Activated effector memory CD4-positive, alpha-beta T cell treated with Interleukin-2 at 50 U/mL for 16 hours (primary cell): ENCODE data around the gene MYRIP.

Experiments used
- DNase-seq: peaks from one replicate; pipeline ENCODE4 v3.0.0-alpha.2; 2020

The MYRIP gene

DNA sequence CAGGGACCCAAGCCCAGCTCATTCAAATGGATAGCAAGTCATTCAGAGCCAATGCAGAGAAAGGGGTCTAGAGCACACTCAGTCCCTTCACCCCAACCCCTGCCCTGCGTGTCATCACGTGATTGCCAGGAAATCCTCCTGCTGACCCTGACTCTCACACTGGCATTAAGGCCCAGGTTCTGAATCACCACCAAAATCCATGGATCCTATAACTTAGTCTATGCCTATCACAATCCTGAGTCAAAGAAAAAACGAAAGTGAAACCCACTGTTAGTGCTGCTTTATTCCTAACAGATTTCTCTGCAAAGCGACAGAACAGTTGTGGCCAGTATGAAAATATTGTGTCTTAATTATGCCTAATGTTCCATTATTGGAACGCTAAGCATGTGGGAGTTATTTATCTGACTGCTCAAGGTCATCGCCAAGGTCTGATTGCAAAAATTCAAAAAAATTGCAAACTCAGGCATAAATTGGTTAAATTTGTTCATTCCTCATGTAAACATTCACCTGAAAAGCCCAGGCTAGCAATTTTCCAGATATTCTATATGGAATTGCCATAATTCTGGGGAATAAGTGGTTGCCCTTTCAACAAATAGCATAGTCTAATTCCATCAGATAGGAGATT lies 391.4 kb downstream of the MYRIP start:
- DNase-seq: no peak

DNA sequence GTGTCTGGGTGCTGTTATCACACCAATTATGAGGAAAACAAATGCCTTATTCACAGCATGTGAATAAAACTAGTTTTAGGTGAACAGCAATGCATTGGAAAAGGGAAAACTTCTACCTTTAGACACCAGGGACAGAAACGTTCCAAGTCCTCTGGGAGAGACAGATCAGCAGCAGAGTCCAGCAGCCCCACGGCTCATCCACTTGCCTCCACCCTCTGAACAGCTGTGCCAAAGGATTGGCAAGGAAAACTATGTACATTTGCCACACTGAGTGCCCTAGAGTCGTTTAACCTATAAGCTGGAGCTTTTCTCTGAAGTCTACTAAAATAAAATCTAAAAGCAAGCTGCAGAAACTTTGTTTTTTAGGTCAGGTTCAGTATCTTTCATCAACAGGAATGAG lies 392.4 kb downstream of the MYRIP start:
- no peak for DNase-seq

DNA sequence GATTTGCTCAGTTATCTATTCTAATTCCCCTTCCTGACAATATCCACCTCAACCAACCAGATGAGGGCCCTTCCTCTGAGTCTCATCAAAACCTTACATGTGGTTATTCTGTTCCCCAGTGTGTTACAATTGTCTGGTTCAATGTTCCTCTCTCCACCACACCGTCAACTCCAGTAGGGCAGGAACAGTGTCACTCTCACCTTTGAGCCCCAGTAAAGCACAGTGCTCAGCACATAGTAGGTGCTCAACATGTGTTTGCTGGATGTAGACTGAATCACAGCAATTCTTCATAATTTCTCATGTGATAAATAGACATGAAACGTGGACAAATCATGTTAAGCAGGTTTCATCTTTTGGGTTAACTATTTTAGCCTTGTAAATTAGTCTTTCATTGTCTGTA lies 397.1 kb downstream of the MYRIP start:
- no peak for DNase-seq

DNA sequence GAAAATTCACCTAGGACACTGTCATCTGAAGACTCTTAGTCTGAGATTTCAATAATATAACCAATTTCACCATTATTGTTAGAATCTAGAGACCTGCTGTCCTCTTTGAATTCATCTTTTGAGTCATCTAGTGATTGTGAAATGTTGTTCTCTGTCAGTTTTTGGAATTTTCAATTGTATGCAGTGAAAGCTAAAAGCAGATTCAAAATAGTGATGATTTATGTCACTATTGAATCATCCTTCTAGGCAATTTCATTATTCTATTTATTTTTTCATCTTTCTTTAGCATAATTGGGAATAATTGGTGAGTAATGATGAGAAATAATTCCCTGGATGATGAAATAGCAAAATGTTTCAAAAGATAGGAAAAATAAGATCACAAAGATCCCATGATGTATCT lies 398.4 kb downstream of the MYRIP start:
- DNase-seq: no peak

DNA sequence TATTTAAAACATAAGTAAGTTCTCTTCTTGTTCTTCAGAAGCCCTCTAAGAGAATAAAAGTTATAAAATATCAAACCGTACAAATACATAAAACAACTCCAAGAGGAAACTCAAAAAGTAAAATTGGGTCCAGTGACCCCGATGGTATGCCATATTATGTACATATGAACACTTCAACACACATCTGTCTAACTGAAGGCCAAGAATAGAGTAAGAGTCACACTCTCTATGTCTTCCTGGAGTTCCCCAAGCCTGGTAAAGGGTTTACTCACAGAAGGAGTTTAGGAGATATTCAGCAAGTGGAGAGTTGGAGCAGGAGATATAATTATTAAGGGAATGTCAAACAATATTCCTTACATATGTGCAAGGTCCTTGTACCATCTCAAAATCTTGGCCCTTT lies 398.8 kb downstream of the MYRIP start:
- no peak for DNase-seq

DNA sequence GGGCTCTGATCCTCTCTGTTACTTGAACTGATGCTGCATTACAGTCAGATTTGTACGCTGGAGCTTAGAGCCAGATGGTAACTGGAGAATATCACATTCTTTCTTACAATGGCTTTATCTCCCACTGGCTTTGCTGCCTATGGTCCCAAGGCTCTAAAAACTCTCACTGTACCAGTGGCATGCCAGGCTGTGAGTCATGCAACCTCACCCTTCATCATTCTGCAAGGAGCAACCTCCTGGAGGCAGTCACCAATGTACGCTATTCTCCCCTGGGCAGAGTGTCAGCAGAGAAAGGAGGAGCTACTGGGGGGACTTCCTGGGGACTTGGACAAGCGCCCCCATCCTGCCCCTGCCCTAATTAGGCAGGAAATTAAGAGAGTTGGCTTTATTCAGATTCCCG lies 402.2 kb downstream of the MYRIP start:
- no peak for DNase-seq

DNA sequence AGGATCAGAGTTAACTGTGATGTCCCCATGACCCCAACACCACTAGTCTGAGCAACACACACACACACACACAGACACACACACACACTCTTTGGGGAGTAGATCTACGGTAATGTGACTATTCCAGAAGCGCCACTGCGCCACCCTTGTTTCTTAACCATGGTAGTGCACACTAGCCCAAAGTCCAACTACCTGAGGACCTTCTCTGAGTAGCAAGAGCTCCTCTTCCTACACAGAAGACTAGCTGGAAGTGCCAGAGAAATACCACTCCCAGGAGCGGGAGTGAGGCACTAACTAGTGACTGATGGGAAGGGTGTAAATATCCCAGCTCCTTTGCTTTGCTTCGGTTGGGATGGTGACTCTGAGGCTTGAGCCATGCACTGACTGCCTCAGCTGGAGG lies 404.1 kb downstream of the MYRIP start:
- DNase-seq: no peak

DNA sequence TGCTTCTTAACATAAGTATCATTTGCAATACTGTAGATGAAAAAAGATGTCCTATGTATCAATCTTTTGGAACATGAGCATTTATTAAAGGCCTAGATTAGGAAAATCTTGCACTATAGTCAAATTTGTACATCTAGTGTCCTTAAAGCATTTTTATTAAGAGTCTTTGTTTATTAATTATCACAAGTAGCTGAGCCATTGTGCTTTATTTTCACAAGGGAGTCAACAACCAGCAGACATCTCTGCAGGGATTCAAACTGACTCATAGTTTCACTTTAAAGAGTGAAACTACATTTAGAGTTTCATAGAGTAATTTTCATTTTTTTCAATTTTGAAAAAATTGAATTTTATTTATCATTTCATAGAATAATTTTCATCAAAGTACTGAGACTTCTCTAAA lies 405.6 kb downstream of the MYRIP start:
- DNase-seq: no peak

DNA sequence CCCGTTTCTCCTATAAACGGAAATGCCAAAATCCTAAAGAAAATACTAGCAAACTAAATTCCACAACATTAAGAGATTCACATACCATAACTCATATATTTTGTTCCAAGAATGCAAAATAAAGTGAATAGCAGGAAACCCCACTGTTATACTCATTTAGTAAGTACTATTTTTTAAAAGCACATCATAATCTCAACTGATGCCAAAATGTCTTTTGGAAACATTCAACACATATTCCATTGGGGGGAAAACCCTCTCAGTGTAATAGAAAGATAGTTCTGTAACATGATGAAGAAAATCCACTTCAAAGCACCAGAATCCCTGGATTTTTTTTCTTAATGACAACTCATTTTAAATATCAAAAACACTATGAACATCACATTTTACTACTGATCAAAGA lies 407.1 kb downstream of the MYRIP start:
- DNase-seq: no peak

DNA sequence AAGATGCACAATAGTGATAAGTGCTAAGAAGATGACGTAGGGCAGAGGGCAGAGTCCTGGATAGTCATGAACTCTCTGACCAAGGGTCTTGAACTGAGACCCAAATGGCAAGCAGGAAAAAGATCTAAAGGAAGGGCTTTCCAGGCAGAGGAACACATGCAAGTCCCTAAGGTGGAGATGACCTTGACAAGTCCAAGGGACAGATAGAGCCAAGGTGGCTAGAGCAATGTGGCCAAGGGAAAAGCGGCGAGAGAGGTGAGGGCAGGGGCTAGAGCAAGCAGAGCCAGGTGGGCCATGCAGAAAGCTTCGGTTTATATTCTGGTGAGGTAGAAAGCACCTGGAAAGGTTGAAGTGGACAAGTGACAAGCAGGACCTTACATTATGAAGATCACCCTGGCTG lies 414.4 kb downstream of the MYRIP start:
- DNase-seq: no peak

DNA sequence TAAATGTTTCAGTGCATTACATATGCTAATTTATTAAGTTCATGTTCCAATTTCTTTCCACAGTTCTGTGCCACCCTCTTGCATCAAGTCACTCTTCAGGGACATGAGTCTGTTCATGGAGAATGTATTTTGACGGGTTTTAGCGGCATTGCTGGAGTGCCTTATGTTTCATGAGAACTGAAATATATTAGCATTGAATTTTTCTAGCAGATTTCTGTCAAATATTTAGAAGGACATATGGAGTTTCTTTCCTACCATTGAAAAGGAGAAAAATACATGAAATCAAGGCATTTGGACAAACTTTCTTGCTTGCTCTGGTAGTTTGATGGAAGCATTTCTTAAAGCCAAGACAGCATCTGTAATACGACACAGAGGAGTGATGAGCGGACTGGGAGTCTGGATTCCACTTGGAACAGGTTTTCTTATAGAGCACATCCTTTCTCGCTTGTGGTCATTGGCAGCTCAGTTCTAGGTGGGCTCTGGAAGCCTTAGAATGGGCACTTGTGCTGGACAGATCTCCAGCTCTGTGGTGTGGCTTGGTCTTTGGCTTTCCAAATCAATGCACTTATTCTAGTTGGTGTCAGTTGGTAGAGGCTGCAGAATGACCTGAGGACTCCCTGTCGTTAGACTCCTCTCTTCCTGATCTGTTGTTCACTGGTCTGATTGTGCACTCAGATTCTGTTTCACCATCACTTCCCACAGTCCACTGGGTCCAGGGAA lies 415.5 kb downstream of the MYRIP start:
- no peak for DNase-seq

DNA sequence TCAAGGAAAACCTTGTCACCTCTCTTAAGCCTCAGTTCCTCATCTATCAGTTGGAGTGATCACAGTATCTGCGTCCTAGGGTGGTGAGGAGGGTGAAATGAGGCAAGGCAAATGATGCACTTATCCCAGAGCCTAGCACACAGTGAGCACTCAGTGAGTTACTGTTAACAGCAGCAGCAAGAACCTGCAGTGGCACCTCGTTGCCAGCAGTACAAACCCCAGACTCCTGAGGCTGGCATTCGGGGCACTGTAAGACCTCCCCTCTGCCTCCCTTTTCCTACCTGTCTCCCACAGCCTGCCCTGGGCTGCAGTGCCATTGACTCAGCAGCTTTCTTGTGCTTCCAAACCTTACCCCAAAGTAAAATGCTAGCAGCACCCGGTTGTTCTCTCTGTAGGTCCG lies 417.2 kb downstream of the MYRIP start:
- DNase-seq: no peak

DNA sequence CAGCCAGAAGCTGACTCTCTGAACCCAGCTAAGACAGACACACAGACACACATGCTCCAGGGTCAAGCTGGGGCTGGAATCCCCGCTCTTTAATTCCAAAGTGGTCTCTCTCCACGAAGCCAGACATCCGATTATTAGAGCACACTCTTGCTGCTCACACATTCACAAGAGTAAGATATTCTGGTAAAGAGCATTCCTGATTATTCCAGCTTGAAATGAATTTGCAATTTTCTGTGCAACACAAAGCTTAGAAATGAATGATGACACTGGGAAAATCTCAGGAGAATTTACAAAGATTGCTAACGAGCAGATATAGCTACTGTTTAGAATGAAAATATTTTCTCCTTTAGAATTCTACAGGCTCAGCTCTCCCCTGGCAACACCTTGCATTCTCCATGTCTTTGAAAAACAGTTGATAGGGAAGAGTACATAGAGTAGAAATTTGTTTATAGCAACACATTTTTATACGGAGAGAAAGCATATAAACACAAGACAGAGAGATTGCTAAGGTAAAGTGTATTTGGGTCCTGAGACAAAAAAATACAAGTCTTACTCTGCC lies 419.5 kb downstream of the MYRIP start:
- DNase-seq: no peak

DNA sequence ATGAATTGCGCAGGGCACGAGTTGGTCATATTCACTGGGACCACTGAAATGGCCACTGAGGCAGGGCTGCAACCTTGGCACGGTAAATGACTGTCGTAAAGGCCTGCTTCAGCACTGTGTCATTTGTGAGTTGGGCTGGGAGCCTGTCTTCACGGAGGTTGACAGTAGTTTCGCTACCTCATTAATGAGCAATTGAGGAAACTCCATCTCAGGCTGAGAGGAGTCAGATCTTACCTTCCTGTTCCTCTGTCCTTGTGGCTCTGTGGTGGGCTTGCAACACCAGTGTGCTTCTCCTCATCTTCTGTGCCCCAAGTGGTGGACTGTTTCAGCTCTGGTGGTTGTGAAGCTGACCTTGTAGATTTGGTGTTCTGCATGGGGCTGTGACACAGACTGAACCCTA lies 420.0 kb downstream of the MYRIP start:
- DNase-seq: no peak

DNA sequence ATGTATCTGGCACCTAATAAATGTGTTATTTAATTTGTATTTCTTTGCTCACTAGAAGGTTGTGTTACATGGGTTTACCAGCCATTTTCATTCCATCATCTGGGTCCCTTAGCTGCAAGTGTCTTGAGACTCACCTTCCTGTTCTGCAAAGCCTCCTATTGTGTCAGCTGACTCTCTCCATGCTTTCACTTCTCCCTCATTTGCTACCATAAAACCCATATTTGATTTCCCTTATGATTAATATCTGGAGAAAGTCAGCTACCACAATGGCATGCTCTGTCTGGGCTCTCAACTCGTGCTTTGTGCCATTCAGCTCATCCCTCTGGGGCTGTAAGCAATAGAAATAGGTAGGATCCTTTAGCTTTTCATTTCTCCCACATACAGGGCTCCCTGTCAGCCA lies 420.6 kb downstream of the MYRIP start:
- no peak for DNase-seq

DNA sequence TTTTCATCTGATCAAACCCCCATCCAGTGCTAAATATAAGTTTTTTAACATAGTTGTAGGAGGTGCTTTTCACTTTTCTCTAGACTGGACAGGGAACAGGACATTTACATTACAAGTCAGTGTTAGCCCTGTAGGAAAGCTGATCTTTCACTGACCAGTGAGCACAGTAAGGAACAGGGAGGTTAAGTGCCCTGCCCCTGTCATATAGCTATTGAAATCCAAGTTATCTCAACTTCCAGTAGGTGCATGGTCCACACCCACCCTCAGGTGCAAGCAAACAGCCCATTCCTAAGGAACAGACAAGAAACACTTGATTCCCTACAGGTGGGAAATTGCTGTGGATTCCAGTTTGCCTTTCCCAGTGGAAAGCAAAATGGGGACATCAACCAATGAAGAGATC lies 421.0 kb downstream of the MYRIP start:
- no peak for DNase-seq

DNA sequence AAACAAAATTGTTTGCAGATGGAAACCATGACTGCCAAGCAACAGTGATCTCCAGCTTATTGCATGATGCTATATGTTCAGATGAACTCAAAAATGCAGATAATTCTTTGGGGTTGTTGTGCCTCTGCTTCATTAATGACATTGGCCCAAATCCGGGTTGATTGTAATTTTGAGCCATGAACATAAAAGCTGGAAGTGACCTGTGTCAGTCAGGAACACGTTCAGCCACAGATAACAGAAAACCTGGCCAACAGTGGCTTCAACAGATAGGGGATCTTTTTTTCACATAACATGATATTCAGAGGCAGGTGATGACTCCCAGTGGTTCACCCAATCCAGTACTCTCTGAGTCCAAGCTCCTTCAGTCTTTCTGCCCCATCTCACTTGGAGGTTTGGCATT lies 423.2 kb downstream of the MYRIP start:
- no peak for DNase-seq

DNA sequence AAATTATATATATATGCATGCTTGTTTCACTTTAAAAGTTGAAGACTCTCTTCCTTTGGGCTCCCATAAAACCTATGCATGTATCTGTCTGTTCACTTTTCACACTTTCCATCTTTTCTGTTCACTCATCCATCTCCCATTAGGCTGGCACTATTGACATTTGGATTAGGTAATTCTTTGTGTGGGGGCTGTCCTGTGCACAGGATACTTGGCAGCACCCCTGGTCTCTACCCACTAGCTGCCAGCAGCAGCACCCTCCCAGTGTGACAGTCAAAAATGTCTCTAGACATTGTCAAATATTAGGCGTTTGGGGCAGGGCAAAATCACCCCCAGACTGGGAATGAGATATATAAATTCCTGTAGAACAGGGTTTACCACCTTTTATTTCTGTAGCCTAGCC lies 427.8 kb downstream of the MYRIP start:
- DNase-seq: no peak

DNA sequence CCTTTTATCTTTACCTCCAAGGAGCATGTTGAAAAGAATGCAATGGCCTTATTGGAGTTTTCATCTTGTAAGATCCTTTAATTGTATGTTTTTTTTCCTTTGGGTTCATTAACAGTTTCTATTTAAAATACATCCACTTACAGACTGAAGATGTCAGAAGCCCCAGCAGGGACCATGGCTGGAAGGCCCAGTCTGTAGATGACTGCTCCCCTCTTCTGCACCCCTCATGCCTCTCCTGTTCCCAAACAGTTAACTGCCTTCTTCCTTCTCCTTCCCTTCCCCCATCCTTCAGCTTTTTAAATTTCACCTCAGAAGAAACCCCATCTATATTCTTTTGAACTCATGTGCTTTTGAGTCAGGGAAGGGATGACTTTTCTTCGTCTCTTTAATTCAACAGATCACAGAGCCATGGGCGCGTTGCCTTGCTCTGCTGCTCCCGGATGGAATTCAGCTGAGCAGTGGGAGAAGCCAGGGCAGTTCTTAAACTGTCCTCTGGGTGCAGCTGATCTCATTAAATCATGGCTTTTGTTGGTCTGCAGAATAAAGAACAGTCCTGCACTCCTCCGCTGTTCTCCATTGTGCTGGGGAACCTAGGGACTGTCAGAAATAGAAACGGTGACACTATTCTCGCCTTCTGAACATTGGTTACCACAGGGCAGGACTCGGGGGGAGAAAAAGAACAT lies 428.6 kb downstream of the MYRIP start:
- no peak for DNase-seq

DNA sequence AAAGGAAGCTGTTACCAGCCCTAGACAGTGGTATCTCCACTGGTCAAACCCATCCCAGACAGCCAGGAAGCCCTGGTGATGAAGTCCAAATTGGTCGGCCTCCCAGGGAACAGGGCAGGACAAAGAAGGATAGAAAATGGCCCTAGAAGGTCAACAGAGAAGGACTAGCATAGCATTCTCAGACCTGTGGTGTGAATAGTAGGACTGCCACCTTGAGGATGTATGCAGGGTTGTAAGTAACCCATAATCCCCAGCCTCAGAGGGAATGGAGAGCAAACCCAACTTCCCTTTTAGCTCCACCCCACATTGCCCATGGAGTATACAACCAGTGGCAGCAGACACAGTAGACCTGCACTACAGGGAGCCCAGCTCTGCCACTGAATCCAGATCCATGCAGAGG lies 431.5 kb downstream of the MYRIP start:
- DNase-seq: no peak

DNA sequence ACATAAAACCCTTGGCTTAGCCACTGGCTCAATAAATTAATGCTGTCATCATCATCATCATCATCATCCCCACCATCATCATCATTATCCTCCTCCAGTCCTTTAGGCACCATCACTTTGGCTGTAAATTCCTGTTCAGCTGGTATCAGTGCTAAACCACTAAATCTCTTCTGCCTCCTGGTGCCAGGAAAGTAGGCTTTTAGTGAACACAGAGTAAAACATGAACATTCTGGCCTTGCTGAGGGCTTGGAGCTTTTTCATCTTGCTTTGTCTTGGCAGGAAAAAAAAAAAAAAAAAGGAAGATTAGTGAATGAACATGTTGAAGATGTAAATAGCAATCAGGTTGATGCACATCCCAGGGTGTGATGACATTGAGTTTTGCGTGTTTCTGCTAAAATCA lies 432.8 kb downstream of the MYRIP start:
- DNase-seq: no peak

DNA sequence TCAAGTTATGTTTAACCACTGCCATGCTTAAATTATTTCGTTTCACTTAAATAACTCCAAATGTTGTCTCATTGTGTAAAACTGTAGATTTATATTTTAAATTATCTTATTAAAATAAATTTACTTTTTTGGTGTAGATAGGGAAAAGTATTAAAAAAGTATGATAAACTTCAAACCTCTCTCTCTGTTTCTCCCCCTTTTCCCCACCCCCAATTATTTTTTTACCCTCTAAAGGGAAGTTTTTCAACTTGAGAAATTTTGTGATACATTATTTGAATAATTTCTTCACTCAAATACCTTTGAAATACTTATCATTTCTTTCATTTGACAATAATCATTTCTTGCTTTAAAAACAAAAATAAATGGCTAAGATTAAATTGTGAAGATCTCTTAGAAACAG lies 433.2 kb downstream of the MYRIP start:
- DNase-seq: no peak

DNA sequence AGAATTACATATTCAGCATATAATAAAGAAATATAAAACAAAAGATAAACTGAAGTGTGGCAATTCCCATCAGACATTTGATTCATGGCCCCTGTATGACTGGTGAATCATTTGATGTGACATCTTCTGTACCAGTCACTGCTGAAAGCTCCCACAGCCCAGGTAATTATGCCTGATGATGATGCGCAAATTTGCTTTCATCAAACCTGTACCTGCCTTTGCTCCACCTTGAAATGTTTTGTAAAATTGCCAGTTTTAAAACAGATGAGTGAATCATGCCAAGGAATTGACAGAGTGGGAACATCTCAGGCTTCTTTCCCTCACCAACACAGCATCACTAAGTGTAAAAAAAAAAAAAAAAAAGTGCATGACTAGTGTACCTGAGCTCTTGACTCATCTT lies 433.6 kb downstream of the MYRIP start:
- no peak for DNase-seq

DNA sequence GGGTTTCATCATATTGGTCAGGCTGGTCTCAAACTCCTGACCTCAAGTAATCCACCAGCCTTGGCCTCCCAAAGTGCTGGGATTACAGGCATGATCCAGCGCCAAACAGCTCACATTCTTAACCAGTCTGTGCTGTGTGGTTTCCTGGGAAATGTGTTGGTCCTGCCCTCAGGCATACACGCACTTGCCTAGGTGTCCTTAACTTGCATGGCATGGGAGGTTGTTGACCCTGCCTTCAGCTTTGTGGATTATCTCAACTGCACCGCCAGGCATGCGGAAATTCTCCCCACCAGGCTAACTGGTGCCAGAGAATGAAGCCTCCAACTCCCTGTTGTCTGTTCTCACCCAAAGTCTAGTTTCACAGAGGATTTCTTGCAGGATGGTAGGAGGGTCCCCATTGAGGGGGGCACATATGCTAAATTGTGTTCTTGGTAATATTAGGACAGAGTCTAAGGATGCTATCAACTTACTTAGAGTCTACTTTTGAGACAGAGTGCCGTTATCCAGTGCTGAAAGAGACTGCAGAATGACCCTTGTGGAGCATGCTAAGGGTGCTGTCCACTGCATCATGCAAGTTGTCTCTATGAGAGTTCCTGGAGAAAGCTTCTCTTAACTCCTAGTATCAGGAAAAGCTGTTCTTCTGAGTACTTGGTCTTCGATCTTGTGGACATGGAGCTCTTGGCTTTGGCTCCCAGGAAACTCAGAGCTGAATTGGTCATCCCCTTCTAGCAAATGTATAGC lies 438.5 kb downstream of the MYRIP start:
- no peak for DNase-seq
